HEK293 (cell line): ENCODE data around the gene ATF6.
A peak's percentile ranks its signal among the peaks of the same experiment; 100 is the strongest.

Experiments
- CTCF ChIA-PET: fragments of 350-600 bp; formaldehyde crosslinking; extraction: SDS; loops from one replicate; lab custom pipeline; 2021; ENCODE audit warnings: antibody characterized with exemption; lab: Yijun Ruan, JAX
- POLR2A ChIA-PET: fragments of 300-600 bp; formaldehyde crosslinking; extraction: SDS; loops from one replicate; lab custom pipeline; 2020; ENCODE audit warnings: antibody characterized with exemption, inconsistent platforms; lab: Yijun Ruan, JAX
- H3K27ac ChIP-seq: fragments of 200-500 bp; sonication (Bioruptor generic); 2 replicates; pipeline ENCODE4 v1.5.1; 2014; ENCODE audit warnings: low read depth, low read length, control low read depth, inconsistent platforms; ENCODE audit errors: extremely low read depth
- H3K36me3 ChIP-seq, 2 experiments: fragments of 200-500 bp in 1 of 2; sonication (Bioruptor generic) in 1 of 2; 1 replicate in 1 of 2; 2 replicates in 1 of 2; pipeline ENCODE4 v1.5.1; 2014 to 2017; ENCODE audit warnings: inconsistent platforms in 2 of 2, low read length in 2 of 2; ENCODE audit not compliant: control insufficient read depth in 2 of 2, insufficient read depth in 1 of 2
- H3K4me1 ChIP-seq: fragments of 200-500 bp; sonication (Bioruptor generic); 2 replicates; pipeline ENCODE4 v1.5.1; 2014; ENCODE audit warnings: mild to moderate bottlenecking, low read length, inconsistent platforms; ENCODE audit not compliant: control insufficient read depth, insufficient read depth
- H3K4me3 ChIP-seq: 2 replicates; pipeline ENCODE4 v1.5.1; 2011; ENCODE audit warnings: low read depth, mild to moderate bottlenecking, control low read depth, low read length, moderate library complexity
- H3K9me3 ChIP-seq: fragments of 200-500 bp; sonication (Bioruptor generic); 2 replicates; pipeline ENCODE4 v1.5.1; 2014; ENCODE audit warnings: low read depth, low read length, inconsistent platforms; ENCODE audit not compliant: control insufficient read depth, insufficient read depth
- GLI2 ChIP-seq: fragments of 450-650 bp; formaldehyde crosslinking; IDR thresholded peaks from 2 replicates; pipeline ENCODE4; 2017; ENCODE audit warnings: missing biosample characterization, missing genetic modification characterization, low read depth, borderline replicate concordance
- HOXD13 ChIP-seq: sonication (generic); formaldehyde crosslinking; IDR thresholded peaks from 2 replicates; pipeline ENCODE4 v1.8.0; 2022; ENCODE audit warnings: missing genetic modification reagents, borderline replicate concordance
- MZF1 ChIP-seq: fragments of 450-650 bp; formaldehyde crosslinking; IDR thresholded peaks from 2 replicates; pipeline ENCODE4 v1.5.1; 2017; ENCODE audit warnings: missing biosample characterization, missing genetic modification characterization, borderline replicate concordance
- OVOL3 ChIP-seq: fragments of 450-650 bp; formaldehyde crosslinking; IDR thresholded peaks from 2 replicates; pipeline ENCODE4 v1.5.1; 2016; ENCODE audit warnings: missing biosample characterization, missing genetic modification characterization
- PRDM1 ChIP-seq: fragments of 450-650 bp; formaldehyde crosslinking; IDR thresholded peaks from 2 replicates; pipeline ENCODE4; 2016; ENCODE audit warnings: missing biosample characterization, missing genetic modification characterization
- SP7 ChIP-seq: fragments of 450-650 bp; formaldehyde crosslinking; IDR thresholded peaks from 2 replicates; pipeline ENCODE4 v1.5.1; 2016; ENCODE audit warnings: missing biosample characterization, missing genetic modification characterization
- ZBTB17 ChIP-seq: fragments of 450-650 bp; formaldehyde crosslinking; IDR thresholded peaks from 2 replicates; pipeline ENCODE4 v1.5.1; 2016; ENCODE audit warnings: missing biosample characterization, missing genetic modification characterization
- ZBTB20 ChIP-seq: fragments of 450-650 bp; formaldehyde crosslinking; IDR thresholded peaks from 2 replicates; pipeline ENCODE4 v1.5.1; 2016; ENCODE audit warnings: missing biosample characterization, missing genetic modification characterization
- ZNF214 ChIP-seq: fragments of 450-650 bp; formaldehyde crosslinking; IDR thresholded peaks from 2 replicates; pipeline ENCODE4 v1.5.1; 2017; ENCODE audit warnings: missing biosample characterization, mild to moderate bottlenecking, missing genetic modification characterization, borderline replicate concordance
- ZNF223 ChIP-seq: fragments of 450-650 bp; formaldehyde crosslinking; IDR thresholded peaks from 2 replicates; pipeline ENCODE4 v1.5.1; 2016; ENCODE audit warnings: missing biosample characterization, missing genetic modification characterization
- ZNF266 ChIP-seq: fragments of 450-650 bp; formaldehyde crosslinking; IDR thresholded peaks from 2 replicates; pipeline ENCODE4 v1.5.1; 2016; ENCODE audit warnings: missing biosample characterization, missing genetic modification characterization, low read depth
- ZNF350 ChIP-seq: fragments of 450-650 bp; formaldehyde crosslinking; IDR thresholded peaks from 2 replicates; pipeline ENCODE4 v1.5.0; 2017; ENCODE audit warnings: missing biosample characterization, mild to moderate bottlenecking, missing genetic modification characterization
- ZNF398 ChIP-seq: fragments of 450-650 bp; formaldehyde crosslinking; IDR thresholded peaks from 2 replicates; pipeline ENCODE4 v1.5.1; 2017; ENCODE audit warnings: missing biosample characterization, missing genetic modification characterization
- ZNF488 ChIP-seq: fragments of 450-650 bp; formaldehyde crosslinking; IDR thresholded peaks from 2 replicates; pipeline ENCODE4 v1.5.1; 2016; ENCODE audit warnings: missing biosample characterization, missing genetic modification characterization
- ZNF514 ChIP-seq: fragments of 450-650 bp; formaldehyde crosslinking; IDR thresholded peaks from 2 replicates; pipeline ENCODE4 v1.5.1; 2016; ENCODE audit warnings: missing biosample characterization, missing genetic modification characterization
- ZNF530 ChIP-seq: fragments of 450-650 bp; formaldehyde crosslinking; IDR thresholded peaks from 2 replicates; pipeline ENCODE4 v1.5.1; 2016; ENCODE audit warnings: low read depth, missing biosample characterization, missing genetic modification characterization
- ZNF560 ChIP-seq: fragments of 450-650 bp; formaldehyde crosslinking; IDR thresholded peaks from 2 replicates; pipeline ENCODE4 v1.5.1; 2017; ENCODE audit warnings: missing biosample characterization, missing genetic modification characterization, borderline replicate concordance
- ZNF677 ChIP-seq: fragments of 450-650 bp; IDR thresholded peaks from 2 replicates; pipeline ENCODE4 v1.5.0; 2018; ENCODE audit warnings: missing biosample characterization, mild to moderate bottlenecking, missing genetic modification characterization, moderate library complexity
- ZNF776 ChIP-seq: fragments of 450-650 bp; formaldehyde crosslinking; IDR thresholded peaks from 2 replicates; pipeline ENCODE4 v1.5.0; 2017; ENCODE audit warnings: missing biosample characterization, missing genetic modification characterization, borderline replicate concordance
- TF ChIP-seq, protein P1 (sequence below): fragments of 450-650 bp; formaldehyde crosslinking; IDR thresholded peaks from 2 replicates; pipeline ENCODE4 v1.5.1; 2016; ENCODE audit warnings: missing biosample characterization, missing genetic modification characterization

ATF6 gene

DNA sequence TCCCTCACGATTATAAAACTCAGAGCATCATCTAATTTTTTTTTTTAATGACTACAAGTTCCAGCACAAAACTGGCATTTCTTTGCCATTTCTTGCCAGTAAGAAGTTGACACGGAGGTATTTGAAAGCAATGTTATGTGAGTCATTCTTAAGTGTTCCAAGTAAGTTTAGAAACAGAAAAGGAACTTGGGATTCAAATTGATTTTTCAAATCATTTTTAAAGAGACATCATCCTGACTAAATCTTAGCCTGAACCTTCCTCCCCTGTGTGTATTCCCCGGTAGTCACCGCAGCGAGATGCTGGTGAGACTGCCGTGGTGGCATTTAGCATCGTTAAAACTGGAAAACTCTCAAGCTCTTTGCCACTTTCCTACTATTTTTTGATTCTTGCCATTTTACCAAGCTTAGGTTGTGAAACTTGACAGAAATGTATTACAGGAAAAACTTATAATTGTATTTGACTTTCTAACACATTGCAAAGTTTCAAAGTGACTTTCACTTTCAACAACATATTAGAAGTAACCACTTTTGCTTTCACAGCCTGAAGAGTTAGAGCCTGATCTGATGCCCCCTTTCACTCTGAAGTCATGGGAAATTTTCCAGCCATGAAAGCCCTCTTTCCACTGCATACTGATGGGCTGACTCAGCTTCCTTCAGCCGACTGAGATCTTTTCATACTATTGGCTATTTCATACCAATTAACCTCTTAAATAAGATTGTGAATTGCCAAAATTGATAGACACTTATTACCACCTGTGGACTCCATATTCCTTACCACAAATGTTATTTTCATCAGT lies 196.2 kb downstream of the ATF6 start:
- ChIA-PET CTCF (interaction anchor here (0.6 kb wide), 1 partner anchor 60 kb away, joined by 3 read pairs; no protein-coding TSS in a partner anchor), POLR2A (no interaction called here)
- H3K27ac ChIP-seq, result no peak overlapping the region
- H3K4me3 ChIP-seq, result no peak overlapping the region
- H3K36me3 ChIP-seq, result peaks cover 0 to 14% of the 10 kb centered on the region in 2 experiments; a peak in 1 of 3 replicates
- H3K9me3 ChIP-seq, result no peaks in the 10 kb centered on the region
- no peaks in the 10 kb centered on the region; the same call in 1 of the 2 replicates for H3K4me1 ChIP-seq
- TF ChIP-seq PRDM1 (tag by site-specific recombination), result peak; percentile 94
- no peak for TF ChIP-seq ZNF223 (tag by site-specific recombination)
- TF ChIP-seq, protein P1, sequence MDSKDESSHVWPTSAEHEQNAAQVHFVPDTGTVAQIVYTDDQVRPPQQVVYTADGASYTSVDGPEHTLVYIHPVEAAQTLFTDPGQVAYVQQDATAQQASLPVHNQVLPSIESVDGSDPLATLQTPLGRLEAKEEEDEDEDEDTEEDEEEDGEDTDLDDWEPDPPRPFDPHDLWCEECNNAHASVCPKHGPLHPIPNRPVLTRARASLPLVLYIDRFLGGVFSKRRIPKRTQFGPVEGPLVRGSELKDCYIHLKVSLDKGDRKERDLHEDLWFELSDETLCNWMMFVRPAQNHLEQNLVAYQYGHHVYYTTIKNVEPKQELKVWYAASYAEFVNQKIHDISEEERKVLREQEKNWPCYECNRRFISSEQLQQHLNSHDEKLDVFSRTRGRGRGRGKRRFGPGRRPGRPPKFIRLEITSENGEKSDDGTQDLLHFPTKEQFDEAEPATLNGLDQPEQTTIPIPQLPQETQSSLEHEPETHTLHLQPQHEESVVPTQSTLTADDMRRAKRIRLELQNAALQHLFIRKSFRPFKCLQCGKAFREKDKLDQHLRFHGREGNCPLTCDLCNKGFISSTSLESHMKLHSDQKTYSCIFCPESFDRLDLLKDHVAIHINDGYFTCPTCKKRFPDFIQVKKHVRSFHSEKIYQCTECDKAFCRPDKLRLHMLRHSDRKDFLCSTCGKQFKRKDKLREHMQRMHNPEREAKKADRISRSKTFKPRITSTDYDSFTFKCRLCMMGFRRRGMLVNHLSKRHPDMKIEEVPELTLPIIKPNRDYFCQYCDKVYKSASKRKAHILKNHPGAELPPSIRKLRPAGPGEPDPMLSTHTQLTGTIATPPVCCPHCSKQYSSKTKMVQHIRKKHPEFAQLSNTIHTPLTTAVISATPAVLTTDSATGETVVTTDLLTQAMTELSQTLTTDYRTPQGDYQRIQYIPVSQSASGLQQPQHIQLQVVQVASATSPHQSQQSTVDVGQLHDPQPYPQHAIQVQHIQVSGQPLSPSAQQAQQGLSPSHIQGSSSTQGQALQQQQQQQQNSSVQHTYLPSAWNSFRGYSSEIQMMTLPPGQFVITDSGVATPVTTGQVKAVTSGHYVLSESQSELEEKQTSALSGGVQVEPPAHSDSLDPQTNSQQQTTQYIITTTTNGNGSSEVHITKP, result no peak

GRCh38 chr1:161966067-161966466 lies 199.9 kb downstream of the ATF6 start:
- no peaks in the 10 kb centered on the region for H3K36me3 ChIP-seq

More at GRCh38 chr1:161966067-161966466, 199.9 kb downstream of the ATF6 start:
- POLR2A ChIA-PET, result no interaction called here
- TF ChIP-seq ZNF214 (tag by site-specific recombination) (no peak), ZNF350 (no peak), ZNF398 (no peak), PRDM1 (tag by site-specific recombination) (no peak), ZNF776 (tag by site-specific recombination) (no peak), ZBTB17 (no peak), ZNF266 (tag by site-specific recombination) (no peak), ZNF488 (tag by site-specific recombination) (no peak), OVOL3 (tag by site-specific recombination) (no peak), HOXD13 (CRISPR knock-in tag) (no peak), MZF1 (tag by site-specific recombination) (no peak), ZNF514 (tag by site-specific recombination) (no peak), SP7 (tag by site-specific recombination) (no peak), GLI2 (no peak), ZNF677 (tag by site-specific recombination) (no peak), ZNF560 (tag by site-specific recombination) (no peak), ZNF530 (tag by site-specific recombination) (no peak), ZBTB20 (no peak)
- no peak overlapping the region for H3K27ac ChIP-seq
- H3K9me3 ChIP-seq, result no peaks in the 10 kb centered on the region
- CTCF ChIA-PET, result interaction anchor here (1.0 kb wide), 1 partner anchor 58 kb away, joined by 3 read pairs; the partner anchor contains the start of gene OLFML2B
- H3K4me3 ChIP-seq, result no peak overlapping the region
- H3K4me1 ChIP-seq, result no peaks in the 10 kb centered on the region; the same call in 1 of the 2 replicates
